Gastrocnemius medialis (tissue), 4 donors: ENCODE results near the gene IFT57. TPM values are rescaled to one million over a fixed set of nuclear protein-coding genes. Genes with fewer than 3 reads are reported as not detected.

Experiments used
- ATAC-seq, 2 donors: fragments of 150-250 bp; one replicate each; pipeline ENCODE4 v1.9.1; 2016
- DNase-seq, 2 donors: peaks; one replicate each; pipeline ENCODE4 v3.0.0-alpha.2; 2019
- H3K27ac ChIP-seq, 4 donors: fragments of 200-600 bp; sonication (generic); 1 replicate in 1 of 4; 2 replicates in 3 of 4; pipeline ENCODE4 v1.5.1; 2016 to 2018; ENCODE audit warnings: mild to moderate bottlenecking in 2 of 4, moderate library complexity in 1 of 4
- H3K27me3 ChIP-seq, 3 donors: fragments of 200-600 bp; sonication (generic) in 2 of 3; 1 replicate in 1 of 3; 2 replicates in 2 of 3; pipeline versions ENCODE4 v1.5.1 to v1.6.0; 2016 to 2019; ENCODE audit warnings: mild to moderate bottlenecking in 1 of 3, moderate library complexity in 1 of 3
- H3K36me3 ChIP-seq, 2 donors: fragments of 200-600 bp; sonication (generic) in 1 of 2; one replicate each; pipeline ENCODE4 v1.5.1; 2017 to 2018
- H3K4me1 ChIP-seq, 2 donors: fragments of 200-600 bp; sonication (generic) in 1 of 2; one replicate each; pipeline ENCODE4 v1.5.1; 2016 to 2017; ENCODE audit warnings: mild to moderate bottlenecking in 2 of 2
- H3K4me3 ChIP-seq, 4 donors: fragments of 200-600 bp; sonication (generic) in 3 of 4; 1 replicate in 1 of 4; 2 replicates in 3 of 4; pipeline ENCODE4 v1.5.1; 2016 to 2019; ENCODE audit warnings: mild to moderate bottlenecking in 2 of 4
- H3K9me3 ChIP-seq, 3 donors: fragments of 200-600 bp; sonication (generic) in 2 of 3; 1 replicate in 1 of 3; 2 replicates in 2 of 3; pipeline ENCODE4 v1.5.1; 2016 to 2019
- POLR2A ChIP-seq, 2 donors: fragments of 450-650 bp; IDR thresholded peaks; one replicate each; pipeline ENCODE4 v1.6.1; 2017; ENCODE audit warnings: antibody characterized with exemption in 2 of 2, mild to moderate bottlenecking in 2 of 2, moderate library complexity in 2 of 2
- in situ Hi-C, 4 donors: fragments of 200-750 bp; cut with MboI; loops; one replicate each; pipeline versions ENCODE4 v1.15.0 to v1.8.0; 2017; ENCODE audit warnings: low sequenced_read_pairs in 4 of 4
- intact Hi-C: fragments of 100-400 bp; cut with DNase I; formaldehyde crosslinking; loops from one replicate; pipeline ENCODE4 v1.15.1; 2023; ENCODE audit warnings: low total_unique reads
- total RNA-seq, 4 donors: library from RNA; depleted of rRNA; stranded (reverse); fragments of >200 nt; gene quantifications; one replicate each; pipeline versions ENCODE4 v1.1.0 to v1.2.3, GENCODE V29; 2016
- TF ChIP-seq, protein P1 (sequence below), 5 experiments: fragments of 450-650 bp in 3 of 5; fragments of 200-600 bp in 2 of 5; sonication (generic) in 2 of 5; IDR thresholded peaks in 4 of 5; conservative IDR thresholded peaks in 1 of 5; 1 replicate in 4 of 5; 2 replicates in 1 of 5; pipeline ENCODE4 v1.5.1; 2016 to 2019; ENCODE audit warnings: antibody characterized with exemption in 5 of 5, mild to moderate bottlenecking in 3 of 5, moderate library complexity in 3 of 5

Gene IFT57
- total RNA-seq, 4 donors from 2014 or later: 7.2 to 18.5 (median 10.7) TPM

DNA sequence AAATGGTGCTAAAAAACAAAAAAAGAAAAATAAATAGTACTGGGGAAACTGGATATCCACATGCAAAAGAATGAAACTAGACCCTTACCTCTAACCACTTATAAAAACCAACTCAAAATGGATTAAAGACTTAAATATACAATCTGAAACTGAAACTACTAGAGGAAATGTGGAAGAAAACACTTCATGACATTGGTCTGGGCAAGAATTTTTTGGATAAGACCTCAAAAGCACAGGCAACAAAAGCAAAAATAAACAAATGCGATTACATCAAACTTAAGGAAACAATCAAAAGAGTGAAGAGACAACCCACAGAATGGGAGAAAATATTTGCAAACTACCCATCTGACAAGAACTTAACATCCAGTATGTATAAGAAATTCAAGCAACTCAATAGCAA is 6.4 kb downstream of the IFT57 start:
- in situ Hi-C loops (no loop called here), intact Hi-C loops (no loop called here)
- TF ChIP-seq POLR2A (IDR thresholded peaks at IDR 0.05): no peak
- TF ChIP-seq, protein P1, sequence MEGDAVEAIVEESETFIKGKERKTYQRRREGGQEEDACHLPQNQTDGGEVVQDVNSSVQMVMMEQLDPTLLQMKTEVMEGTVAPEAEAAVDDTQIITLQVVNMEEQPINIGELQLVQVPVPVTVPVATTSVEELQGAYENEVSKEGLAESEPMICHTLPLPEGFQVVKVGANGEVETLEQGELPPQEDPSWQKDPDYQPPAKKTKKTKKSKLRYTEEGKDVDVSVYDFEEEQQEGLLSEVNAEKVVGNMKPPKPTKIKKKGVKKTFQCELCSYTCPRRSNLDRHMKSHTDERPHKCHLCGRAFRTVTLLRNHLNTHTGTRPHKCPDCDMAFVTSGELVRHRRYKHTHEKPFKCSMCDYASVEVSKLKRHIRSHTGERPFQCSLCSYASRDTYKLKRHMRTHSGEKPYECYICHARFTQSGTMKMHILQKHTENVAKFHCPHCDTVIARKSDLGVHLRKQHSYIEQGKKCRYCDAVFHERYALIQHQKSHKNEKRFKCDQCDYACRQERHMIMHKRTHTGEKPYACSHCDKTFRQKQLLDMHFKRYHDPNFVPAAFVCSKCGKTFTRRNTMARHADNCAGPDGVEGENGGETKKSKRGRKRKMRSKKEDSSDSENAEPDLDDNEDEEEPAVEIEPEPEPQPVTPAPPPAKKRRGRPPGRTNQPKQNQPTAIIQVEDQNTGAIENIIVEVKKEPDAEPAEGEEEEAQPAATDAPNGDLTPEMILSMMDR (IDR thresholded peaks at IDR 0.05 in 4 of 5, conservative IDR thresholded peaks at IDR 0.05 in 1 of 5): no peak
- Histone ChIP-seq H3K36me3 (peaks cover 0 to 17% of the 10 kb centered on the region in 2 donors), H3K4me3 (no peak overlapping the region), H3K27me3 (no peaks in the 10 kb centered on the region), H3K4me1 (peaks cover 0 to 7% of the 10 kb centered on the region in 2 donors), H3K27ac (no peak overlapping the region), H3K9me3 (no peaks in the 10 kb centered on the region)
- ATAC-seq (no peak), DNase-seq (no peak)

DNA sequence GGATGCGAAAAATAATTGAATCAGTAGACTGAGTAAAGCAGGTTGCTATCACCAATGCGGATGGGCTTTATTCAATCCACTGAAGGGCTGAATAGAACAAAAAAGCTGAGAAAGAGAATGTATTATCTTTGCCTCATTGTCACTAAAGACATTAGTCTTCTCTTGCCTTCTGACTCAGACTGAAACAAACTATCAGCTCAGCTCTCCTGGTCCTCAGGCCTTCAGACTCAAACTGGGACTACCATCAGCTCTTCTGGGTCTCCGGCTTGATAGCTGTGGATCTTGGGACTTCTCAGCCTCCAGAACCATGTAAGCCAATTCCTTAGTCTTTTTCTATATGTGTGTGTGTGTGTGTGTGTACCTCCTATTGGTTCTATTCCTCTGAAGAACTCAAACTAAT is 12.6 kb downstream of the IFT57 start:
- ATAC-seq (no peak), DNase-seq (no peak)
- Histone ChIP-seq H3K9me3 (no peaks in the 10 kb centered on the region), H3K36me3 (peaks cover 0 to 13% of the 10 kb centered on the region in 2 donors), H3K27ac (no peak overlapping the region), H3K4me3 (no peak overlapping the region), H3K4me1 (no peaks in the 10 kb centered on the region), H3K27me3 (no peaks in the 10 kb centered on the region)
- in situ Hi-C loops: no loop called here
- intact Hi-C loops: no loop called here
- no peak for TF ChIP-seq POLR2A (IDR thresholded peaks at IDR 0.05)
- TF ChIP-seq, protein P1 (IDR thresholded peaks at IDR 0.05 in 4 of 5, conservative IDR thresholded peaks at IDR 0.05 in 1 of 5): no peak

DNA sequence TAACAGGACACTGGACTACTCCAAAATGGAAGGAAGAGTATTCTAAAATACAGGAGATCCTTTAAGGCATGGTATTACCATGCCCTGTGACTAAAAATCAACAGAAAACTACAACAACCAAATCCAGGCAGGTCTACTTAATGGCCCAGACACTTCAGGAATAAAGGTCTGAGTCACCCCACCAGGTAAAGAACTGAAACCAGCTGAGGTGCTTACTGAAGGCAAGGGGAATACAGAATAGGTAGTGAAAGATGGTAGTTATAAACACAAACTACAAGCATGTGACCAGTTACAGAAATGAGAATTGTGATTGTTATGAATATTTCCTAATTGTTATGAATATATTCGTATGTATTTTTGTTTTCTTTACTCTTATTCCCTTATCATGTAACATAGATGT is 13.4 kb downstream of the IFT57 start:
- no peak for ATAC-seq
- H3K9me3 ChIP-seq: no peaks in the 10 kb centered on the region
- H3K27me3 ChIP-seq: no peaks in the 10 kb centered on the region
- H3K36me3 ChIP-seq: peaks cover 0 to 13% of the 10 kb centered on the region in 2 donors
- TF ChIP-seq, protein P1 (IDR thresholded peaks at IDR 0.05 in 4 of 5, conservative IDR thresholded peaks at IDR 0.05 in 1 of 5): no peak
- TF ChIP-seq POLR2A (IDR thresholded peaks at IDR 0.05): no peak
- no peaks in the 10 kb centered on the region for H3K4me1 ChIP-seq
- no peak for DNase-seq
- no peak overlapping the region for H3K27ac ChIP-seq
- H3K4me3 ChIP-seq: no peak overlapping the region
- in situ Hi-C loops (no loop called here), intact Hi-C loops (no loop called here)

DNA sequence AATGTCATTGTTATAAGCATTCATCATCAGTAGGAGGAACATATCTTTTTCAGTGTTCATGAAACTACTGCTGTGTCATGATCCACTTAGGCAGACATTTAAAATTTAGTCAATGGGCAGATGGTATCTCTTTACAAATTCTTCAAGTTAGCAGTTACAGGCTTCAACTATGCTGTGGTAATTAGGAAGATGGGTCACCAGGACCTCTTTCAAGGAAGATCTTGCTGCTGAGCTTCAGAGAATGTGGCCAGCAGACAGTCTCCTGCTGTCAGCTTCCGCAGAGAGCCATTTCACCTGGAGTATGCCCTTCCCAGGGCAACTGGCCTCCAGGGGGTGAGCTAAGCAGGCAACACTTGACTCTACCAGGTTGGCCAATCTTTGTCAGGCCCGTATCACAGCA is 19.4 kb downstream of the IFT57 start:
- in situ Hi-C loops (no loop called here), intact Hi-C loops (no loop called here)
- Histone ChIP-seq H3K36me3 (peaks cover 0 to 4% of the 10 kb centered on the region in 2 donors), H3K4me1 (no peaks in the 10 kb centered on the region), H3K27ac (no peak overlapping the region), H3K9me3 (no peaks in the 10 kb centered on the region), H3K27me3 (no peaks in the 10 kb centered on the region), H3K4me3 (no peak overlapping the region)
- no peak for ATAC-seq
- no peak for DNase-seq
- TF ChIP-seq, protein P1 (IDR thresholded peaks at IDR 0.05 in 4 of 5, conservative IDR thresholded peaks at IDR 0.05 in 1 of 5): no peak
- no peak for TF ChIP-seq POLR2A (IDR thresholded peaks at IDR 0.05)

DNA sequence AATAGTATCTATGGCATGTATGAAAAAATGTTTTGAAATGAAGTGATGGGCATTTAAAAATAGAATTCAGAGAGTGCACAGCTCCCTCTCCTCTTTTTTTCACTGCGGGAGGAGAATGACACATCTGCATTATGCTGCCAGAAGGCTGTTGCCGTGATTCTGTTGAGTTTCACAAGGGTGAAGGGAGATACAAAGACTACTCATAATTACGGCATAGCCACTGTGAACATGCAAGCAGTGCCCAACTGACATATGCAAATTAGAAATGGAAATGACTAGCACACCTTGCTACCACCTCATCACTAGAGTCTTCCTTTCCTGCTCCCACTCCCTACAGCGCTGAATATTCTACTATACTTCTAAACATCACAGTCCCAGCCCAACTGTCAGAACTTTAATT is 20.1 kb downstream of the IFT57 start:
- H3K27ac ChIP-seq: no peak overlapping the region
- no peaks in the 10 kb centered on the region for H3K27me3 ChIP-seq
- intact Hi-C loops: no loop called here
- no peak for DNase-seq
- no peaks in the 10 kb centered on the region for H3K9me3 ChIP-seq
- no peaks in the 10 kb centered on the region for H3K4me1 ChIP-seq
- no peak for ATAC-seq
- H3K4me3 ChIP-seq: no peak overlapping the region
- TF ChIP-seq, protein P1 (IDR thresholded peaks at IDR 0.05 in 4 of 5, conservative IDR thresholded peaks at IDR 0.05 in 1 of 5): no peak
- no peak for TF ChIP-seq POLR2A (IDR thresholded peaks at IDR 0.05)
- in situ Hi-C loops: no loop called here
- peaks cover 0 to 4% of the 10 kb centered on the region in 2 donors for H3K36me3 ChIP-seq
